ENCODE data around the gene CCDC122. TPM values are rescaled to one million over a fixed set of nuclear protein-coding genes. Genes with fewer than 3 reads are reported as not detected.

Gene CCDC122
- total RNA-seq, 1 donor = 4.7 TPM

- Histone ChIP-seq H3K79me2 (ENCODE audit: insufficient read depth, low read length) (no peaks in the 10 kb centered on the region), H3K27me3 (ENCODE audit: insufficient read depth, low read length) (no peaks in the 10 kb centered on the region), H4K20me1 (ENCODE audit: insufficient read depth, low read length) (no peaks in the 10 kb centered on the region), H3K27ac (ENCODE audit: low read depth, low read length) (no peak overlapping the region), H3K4me3 (ENCODE audit: insufficient read depth, low read length) (no peak overlapping the region), H3K36me3 (ENCODE audit: insufficient read depth, low read length) (no peaks in the 10 kb centered on the region), H3K4me1 (ENCODE audit: insufficient read depth, low read length) (no peaks in the 10 kb centered on the region), H3K9me3 (ENCODE audit: low read depth, low read length) (no peaks in the 10 kb centered on the region), H2AFZ (ENCODE audit: low read length) (no peak overlapping the region), H3K4me2 (ENCODE audit: insufficient read depth, low read length) (no peak overlapping the region)
- no peak for TF ChIP-seq CTCF (IDR thresholded peaks at IDR 0.05; ENCODE audit: extremely low read depth, low read depth, low read length)
- DNase-seq (ENCODE audit: insufficient read length, low spot score, missing footprints) = no peak
Observed at GRCh38 chr13:43895940-43896339, 16.4 kb upstream of the CCDC122 start.

GRCh38 chr13:43894438-43894837 lies 14.9 kb upstream of the CCDC122 start:
- no peaks in the 10 kb centered on the region for H3K9me3 ChIP-seq (ENCODE audit: low read depth, low read length)
- TF ChIP-seq CTCF (IDR thresholded peaks at IDR 0.05; ENCODE audit: extremely low read depth, low read depth, low read length) = peak; percentile 41
- no peak overlapping the region for H2AFZ ChIP-seq (ENCODE audit: low read length)
- H3K27ac ChIP-seq (ENCODE audit: low read depth, low read length) = no peak overlapping the region
- H4K20me1 ChIP-seq (ENCODE audit: insufficient read depth, low read length) = no peaks in the 10 kb centered on the region
- H3K27me3 ChIP-seq (ENCODE audit: insufficient read depth, low read length) = no peaks in the 10 kb centered on the region
- no peaks in the 10 kb centered on the region for H3K4me1 ChIP-seq (ENCODE audit: insufficient read depth, low read length)
- no peaks in the 10 kb centered on the region for H3K36me3 ChIP-seq (ENCODE audit: insufficient read depth, low read length)
- no peak overlapping the region for H3K4me3 ChIP-seq (ENCODE audit: insufficient read depth, low read length)
- H3K79me2 ChIP-seq (ENCODE audit: insufficient read depth, low read length) = no peaks in the 10 kb centered on the region
- no peak for DNase-seq (ENCODE audit: insufficient read length, low spot score, missing footprints)
- H3K4me2 ChIP-seq (ENCODE audit: insufficient read depth, low read length) = no peak overlapping the region

GRCh38 chr13:43884222-43884621 lies 4.7 kb upstream of the CCDC122 start:
- TF ChIP-seq CTCF (IDR thresholded peaks at IDR 0.05; ENCODE audit: extremely low read depth, low read depth, low read length) = no peak
- DNase-seq (ENCODE audit: insufficient read length, low spot score, missing footprints) = no peak
- Histone ChIP-seq H3K4me3 (ENCODE audit: insufficient read depth, low read length) (no peak overlapping the region), H3K36me3 (ENCODE audit: insufficient read depth, low read length) (no peaks in the 10 kb centered on the region), H3K27me3 (ENCODE audit: insufficient read depth, low read length) (no peaks in the 10 kb centered on the region), H3K79me2 (ENCODE audit: insufficient read depth, low read length) (peaks cover 3% of the 10 kb centered on the region), H3K4me1 (ENCODE audit: insufficient read depth, low read length) (peaks cover 11% of the 10 kb centered on the region), H3K27ac (ENCODE audit: low read depth, low read length) (no peak overlapping the region), H2AFZ (ENCODE audit: low read length) (no peak overlapping the region), H4K20me1 (ENCODE audit: insufficient read depth, low read length) (no peaks in the 10 kb centered on the region), H3K4me2 (ENCODE audit: insufficient read depth, low read length) (no peak overlapping the region), H3K9me3 (ENCODE audit: low read depth, low read length) (no peaks in the 10 kb centered on the region)

- no peak overlapping the region for H3K4me2 ChIP-seq (ENCODE audit: insufficient read depth, low read length)
- H3K4me1 ChIP-seq (ENCODE audit: insufficient read depth, low read length) = peaks cover 12% of the 10 kb centered on the region
- H3K36me3 ChIP-seq (ENCODE audit: insufficient read depth, low read length) = no peaks in the 10 kb centered on the region
- H4K20me1 ChIP-seq (ENCODE audit: insufficient read depth, low read length) = no peaks in the 10 kb centered on the region
- no peak overlapping the region for H2AFZ ChIP-seq (ENCODE audit: low read length)
- no peaks in the 10 kb centered on the region for H3K27me3 ChIP-seq (ENCODE audit: insufficient read depth, low read length)
- no peak for TF ChIP-seq CTCF (IDR thresholded peaks at IDR 0.05; ENCODE audit: extremely low read depth, low read depth, low read length)
- H3K27ac ChIP-seq (ENCODE audit: low read depth, low read length) = no peak overlapping the region
- H3K4me3 ChIP-seq (ENCODE audit: insufficient read depth, low read length) = no peak overlapping the region
- no peaks in the 10 kb centered on the region for H3K9me3 ChIP-seq (ENCODE audit: low read depth, low read length)
- H3K79me2 ChIP-seq (ENCODE audit: insufficient read depth, low read length) = peaks cover 3% of the 10 kb centered on the region
- DNase-seq (ENCODE audit: insufficient read length, low spot score, missing footprints) = no peak
Observed at GRCh38 chr13:43883631-43884030, 4.1 kb upstream of the CCDC122 start.

Data from osteoblast (primary cell).